Type B pancreatic cell (in vitro differentiated cells): Measurements from ENCODE around the gene NPAS1. TPM values are rescaled to one million over a fixed set of nuclear protein-coding genes. Genes with fewer than 3 reads are reported as not detected.

Experiments
- DNase-seq: peaks from one replicate; pipeline ENCODE4 v3.0.0; 2021; ENCODE audit warnings: mixed read lengths; ENCODE audit not compliant: unreplicated experiment; ENCODE audit errors: extremely low spot score
- H3K27ac Mint-ChIP-seq: 2 replicates; pipeline ENCODE4 v1.8.0; 2021; ENCODE audit warnings: mild to moderate bottlenecking, mixed read lengths
- H3K27me3 Mint-ChIP-seq: 2 replicates; pipeline ENCODE4 v1.8.0; 2021; ENCODE audit warnings: mixed read lengths
- H3K36me3 Mint-ChIP-seq: 2 replicates; pipeline ENCODE4 v1.8.0; 2021; ENCODE audit warnings: mixed read lengths
- H3K4me1 Mint-ChIP-seq: one replicate; pipeline ENCODE4 v1.8.0; 2021; ENCODE audit warnings: mixed read lengths; ENCODE audit not compliant: unreplicated experiment
- H3K4me3 Mint-ChIP-seq: 2 replicates; pipeline ENCODE4 v1.8.0; 2021; ENCODE audit warnings: mild to moderate bottlenecking, mixed read lengths
- H3K9me3 Mint-ChIP-seq: 2 replicates; pipeline ENCODE4 v1.8.0; 2021; ENCODE audit warnings: mixed read lengths
- CTCF ChIP-seq: fragments of 200-600 bp; sonication (generic); conservative IDR thresholded peaks from 2 replicates; pipeline ENCODE4 v1.5.0; 2021; ENCODE audit warnings: antibody characterized with exemption, mild to moderate bottlenecking
- total RNA-seq: library from RNA; stranded (reverse); gene quantifications from 2 replicates; pipeline ENCODE4 v1.2.1, GENCODE V29; 2021; ENCODE audit warnings: low replicate concordance

The NPAS1 gene
- total RNA-seq, 1 donor from 2014 or later: 3.6 TPM

GRCh38 chr19:46988614-46989230 is 30.9 kb upstream of the NPAS1 start:
- no peaks in the 10 kb centered on the region for H3K36me3 Mint-ChIP-seq
- H3K27ac Mint-ChIP-seq: peak overlapping the region; percentile 46
- H3K9me3 Mint-ChIP-seq: no peaks in the 10 kb centered on the region
- TF ChIP-seq CTCF: no peak
- H3K27me3 Mint-ChIP-seq: no peaks in the 10 kb centered on the region
- H3K4me3 Mint-ChIP-seq: no peak overlapping the region
- DNase-seq: no peak
- H3K4me1 Mint-ChIP-seq: peaks cover 33% of the 10 kb centered on the region

- Mint-ChIP-seq H3K4me1 (peaks cover 21% of the 10 kb centered on the region), H3K9me3 (no peaks in the 10 kb centered on the region), H3K36me3 (no peaks in the 10 kb centered on the region), H3K4me3 (peak overlapping the region; percentile 55), H3K27ac (peak overlapping the region; percentile 65), H3K27me3 (no peaks in the 10 kb centered on the region)
- TF ChIP-seq CTCF: peak; percentile 92
- peak; percentile 81 for DNase-seq
Observed at GRCh38 chr19:46990991-46991676, 28.5 kb upstream of the NPAS1 start.

GRCh38 chr19:46992699-46993535 is 26.7 kb upstream of the NPAS1 start:
- Mint-ChIP-seq H3K4me3 (no peak overlapping the region), H3K4me1 (peaks cover 21% of the 10 kb centered on the region), H3K9me3 (no peaks in the 10 kb centered on the region), H3K36me3 (no peaks in the 10 kb centered on the region), H3K27ac (peak overlapping the region; percentile 65), H3K27me3 (no peaks in the 10 kb centered on the region)
- TF ChIP-seq CTCF: no peak
- DNase-seq: no peak

- no peak for TF ChIP-seq CTCF
- Mint-ChIP-seq H3K4me1 (peaks cover 21% of the 10 kb centered on the region), H3K9me3 (no peaks in the 10 kb centered on the region), H3K36me3 (no peaks in the 10 kb centered on the region), H3K27me3 (no peaks in the 10 kb centered on the region), H3K4me3 (no peak overlapping the region), H3K27ac (no peak overlapping the region)
- DNase-seq: no peak
Observed at GRCh38 chr19:46993622-46994021, 26.0 kb upstream of the NPAS1 start.

- no peak for DNase-seq
- Mint-ChIP-seq H3K27me3 (no peaks in the 10 kb centered on the region), H3K27ac (no peak overlapping the region), H3K4me1 (peaks cover 21% of the 10 kb centered on the region), H3K9me3 (no peaks in the 10 kb centered on the region), H3K4me3 (no peak overlapping the region), H3K36me3 (no peaks in the 10 kb centered on the region)
- no peak for TF ChIP-seq CTCF
Observed at GRCh38 chr19:46994141-46994686, 25.4 kb upstream of the NPAS1 start.
